Chondrocyte (in vitro differentiated cells): Measurements from ENCODE around the gene PTGIR. TPM values are rescaled to one million over a fixed set of nuclear protein-coding genes. Genes with fewer than 3 reads are reported as not detected.
A peak's percentile ranks its signal among the peaks of the same experiment; 100 is the strongest.

ENCODE experiments used
- DNase-seq: peaks from one replicate; pipeline ENCODE4 v3.0.0; 2021; ENCODE audit warnings: mixed read lengths, low spot score
- H3K27ac Mint-ChIP-seq: one replicate; pipeline ENCODE4 v1.8.0; 2021; ENCODE audit warnings: mild to moderate bottlenecking, moderate library complexity, mixed read lengths; ENCODE audit not compliant: unreplicated experiment
- H3K27me3 Mint-ChIP-seq: 2 replicates; pipeline ENCODE4 v1.8.0; 2021; ENCODE audit warnings: low read depth, mixed read lengths
- H3K36me3 Mint-ChIP-seq: 2 replicates; pipeline ENCODE4 v1.8.0; 2021; ENCODE audit warnings: low read depth, mixed read lengths
- H3K4me1 Mint-ChIP-seq: 2 replicates; pipeline ENCODE4 v1.8.0; 2021; ENCODE audit warnings: low read depth, mild to moderate bottlenecking, mixed read lengths
- H3K4me3 Mint-ChIP-seq: one replicate; pipeline ENCODE4 v1.8.0; 2021; ENCODE audit warnings: mild to moderate bottlenecking, moderate library complexity, mixed read lengths; ENCODE audit not compliant: unreplicated experiment
- H3K9me3 Mint-ChIP-seq: 2 replicates; pipeline ENCODE4 v1.8.0; 2021; ENCODE audit warnings: low read depth, mixed read lengths
- CTCF ChIP-seq: fragments of 200-600 bp; sonication (generic); IDR thresholded peaks from 2 replicates; pipeline ENCODE4 v1.5.0; 2021; ENCODE audit warnings: antibody characterized with exemption, mild to moderate bottlenecking, moderate library complexity
- long read RNA-seq: library from polyadenylated mRNA; stranded (forward); transcript quantifications from one replicate; pipeline ENCODE4 v2.0.0, GENCODE V29; 2021
- total RNA-seq: library from RNA; stranded (reverse); gene quantifications from 3 replicates; pipeline ENCODE4 v1.2.1, GENCODE V29; 2021

Gene PTGIR
- total RNA-seq = 0.80 to 2.4 TPM (median 2.2 TPM) in 3 replicates
- long read RNA-seq, transcript PTGIR-201 (3 exons, 2,107 nt) = major isoform, 5 of 6 reads
- long read RNA-seq, partial matches to known transcripts = 1 of 6 reads
- long read RNA-seq, other reads (novel, unspliced or antisense) = 0 of 6 reads

GRCh38 chr19:46624958-46625661, at the start of gene PTGIR:
Gene PTGIR (minus strand): TSS chr19:46625089. CDS start chr19:46624225, 864 bp downstream.
- H3K27me3 Mint-ChIP-seq = no peaks in the 10 kb centered on the region
- H3K9me3 Mint-ChIP-seq = no peaks in the 10 kb centered on the region
- TF ChIP-seq CTCF = peak; percentile 25
- H3K36me3 Mint-ChIP-seq = no peaks in the 10 kb centered on the region
- peaks cover 43% of the 10 kb centered on the region for H3K4me1 Mint-ChIP-seq
- H3K27ac Mint-ChIP-seq = peak within 1 kb of the TSS; percentile 96
- peak within 1 kb of the TSS; percentile 65 for H3K4me3 Mint-ChIP-seq
- no peak for DNase-seq

GRCh38 chr19:46670813-46671212, 45.9 kb upstream of the PTGIR start:
- TF ChIP-seq CTCF = no peak
- peaks cover 13% of the 10 kb centered on the region for H3K36me3 Mint-ChIP-seq
- no peak for DNase-seq
- H3K27ac Mint-ChIP-seq = no peak overlapping the region
- no peaks in the 10 kb centered on the region for H3K27me3 Mint-ChIP-seq
- H3K9me3 Mint-ChIP-seq = no peaks in the 10 kb centered on the region
- peaks cover 5% of the 10 kb centered on the region for H3K4me1 Mint-ChIP-seq
- no peak overlapping the region for H3K4me3 Mint-ChIP-seq

GRCh38 chr19:46668662-46669061, 43.8 kb upstream of the PTGIR start:
- Mint-ChIP-seq H3K27me3 (no peaks in the 10 kb centered on the region), H3K4me3 (no peak overlapping the region), H3K27ac (no peak overlapping the region), H3K36me3 (peaks cover 2% of the 10 kb centered on the region), H3K9me3 (no peaks in the 10 kb centered on the region), H3K4me1 (peaks cover 5% of the 10 kb centered on the region)
- TF ChIP-seq CTCF = no peak
- DNase-seq = no peak

GRCh38 chr19:46665072-46665471, 40.2 kb upstream of the PTGIR start:
- peaks cover 13% of the 10 kb centered on the region for H3K4me1 Mint-ChIP-seq
- no peak for DNase-seq
- no peak overlapping the region for H3K4me3 Mint-ChIP-seq
- no peaks in the 10 kb centered on the region for H3K36me3 Mint-ChIP-seq
- no peak for TF ChIP-seq CTCF
- no peaks in the 10 kb centered on the region for H3K27me3 Mint-ChIP-seq
- no peaks in the 10 kb centered on the region for H3K9me3 Mint-ChIP-seq
- no peak overlapping the region for H3K27ac Mint-ChIP-seq

- Mint-ChIP-seq H3K27me3 (no peaks in the 10 kb centered on the region), H3K36me3 (no peaks in the 10 kb centered on the region)
- DNase-seq = no peak
Measured at GRCh38 chr19:46661735-46662592, 37.1 kb upstream of the PTGIR start.

More at GRCh38 chr19:46661735-46662592, 37.1 kb upstream of the PTGIR start:
- Mint-ChIP-seq H3K9me3 (no peaks in the 10 kb centered on the region), H3K27ac (peak overlapping the region; percentile 97), H3K4me1 (peaks cover 27% of the 10 kb centered on the region), H3K4me3 (peak overlapping the region; percentile 77)
- peak; percentile 94 for TF ChIP-seq CTCF
